ENCODE results near the gene NEDD8.

GRCh38 chr14:24233538-24233866 is 1.3 kb upstream of the NEDD8 start:
- TF ChIP-seq POLR2A (IDR thresholded peaks at IDR 0.05) (no peak), CTCF (IDR thresholded peaks at IDR 0.05) (no peak)
